Esophagus squamous epithelium (tissue), 4 donors: Measurements from ENCODE around the gene MICB.
"Not testable (repeated sequence)": the region's sequence is repeated elsewhere in the genome, so short reads cannot be mapped to it uniquely, and the experiment has no call there.

Source experiments
- CTCF ChIP-seq, 6 experiments: fragments of 450-650 bp in 4 of 6; fragments of 200-600 bp in 2 of 6; sonication (generic) in 2 of 6; IDR thresholded peaks; one replicate each; pipeline ENCODE4 v1.5.1; 2016 to 2019; ENCODE audit warnings: antibody characterized with exemption in 6 of 6, mild to moderate bottlenecking in 4 of 6, moderate library complexity in 4 of 6
- POLR2A ChIP-seq, 4 donors: fragments of 450-650 bp; IDR thresholded peaks; one replicate each; pipeline ENCODE4 v1.6.1; 2017; ENCODE audit warnings: antibody characterized with exemption in 4 of 4, mild to moderate bottlenecking in 4 of 4, moderate library complexity in 3 of 4

- not testable (repeated sequence) for TF ChIP-seq CTCF, POLR2A (IDR thresholded peaks at IDR 0.05)
These were observed 38.1 kb upstream of the MICB start for GRCh38 chr6:31459864-31460263.
